GM18951 (cell line): ENCODE results near the gene CNFN.

Source experiments
- POLR2A ChIP-seq: IDR thresholded peaks from 4 replicates; pipeline ENCODE4 v1.6.1; 2011; ENCODE audit warnings: mild to moderate bottlenecking; ENCODE audit not compliant: insufficient read length, insufficient read depth; ENCODE audit errors: extremely low read depth
- in situ Hi-C: fragments of 300-500 bp; cut with MboI; formaldehyde crosslinking; loops from one replicate; pipeline ENCODE4 v1.12.0; 2022; ENCODE audit warnings: low sequenced_read_pairs, mixed read lengths, inconsistent platforms; ENCODE audit not compliant: unreplicated experiment

The CNFN gene

GRCh38 chr19:42402376-42403116, 12.4 kb upstream of the CNFN start:
- in situ Hi-C loops: no loop called here
- no peak for TF ChIP-seq POLR2A

GRCh38 chr19:42401365-42402303, 11.5 kb upstream of the CNFN start:
- in situ Hi-C loops: no loop called here
- peak; percentile 13 for TF ChIP-seq POLR2A

GRCh38 chr19:42400404-42400803, 10.3 kb upstream of the CNFN start:
- in situ Hi-C loops: no loop called here
- no peak for TF ChIP-seq POLR2A

- no peak for TF ChIP-seq POLR2A
- in situ Hi-C loops: no loop called here
Observed at GRCh38 chr19:42397263-42398166, 7.4 kb upstream of the CNFN start.

GRCh38 chr19:42396381-42397262, 6.5 kb upstream of the CNFN start:
- in situ Hi-C loops: no loop called here
- peak; percentile 97 for TF ChIP-seq POLR2A

GRCh38 chr19:42394751-42395150, 4.7 kb upstream of the CNFN start:
- in situ Hi-C loops: no loop called here
- no peak for TF ChIP-seq POLR2A

- TF ChIP-seq POLR2A: no peak
- in situ Hi-C loops: no loop called here
Observed at GRCh38 chr19:42392165-42392564, 2.1 kb upstream of the CNFN start.

- in situ Hi-C loops: no loop called here
- no peak for TF ChIP-seq POLR2A
Observed at GRCh38 chr19:42388851-42389489, 1.1 kb downstream of the CNFN start.

GRCh38 chr19:42386974-42387707, 3.0 kb downstream of the CNFN start:
- in situ Hi-C loops: no loop called here
- TF ChIP-seq POLR2A: no peak

GRCh38 chr19:42380155-42380554, 9.9 kb downstream of the CNFN start:
- in situ Hi-C loops: no loop called here
- no peak for TF ChIP-seq POLR2A
